ENCODE measurements around the gene CCDC54.
"Not testable (repeated sequence)": the region's sequence is repeated elsewhere in the genome, so short reads cannot be mapped to it uniquely, and the experiment has no call there.

The CCDC54 gene

GRCh38 chr3:107377151-107377550 lies at the start of gene CCDC54:
TSS of gene CCDC54 (plus strand) at chr3:107377439. CDS start at chr3:107377588, 149 bp downstream.
- DNase-seq (no peak), ATAC-seq (replicated peaks) (no peak)
- H3K27me3 Mint-ChIP-seq = peaks cover 8 to 11% of the 10 kb centered on the region in 2 donors
- no peaks in the 10 kb centered on the region for H3K9me3 Mint-ChIP-seq
- no peaks in the 10 kb centered on the region for H3K4me1 Mint-ChIP-seq
- no peaks in the 10 kb centered on the region for H3K36me3 Mint-ChIP-seq
- H3K27ac Mint-ChIP-seq = no peak within 1 kb of the TSS
- H3K4me3 Mint-ChIP-seq = no peak within 1 kb of the TSS

GRCh38 chr3:107328069-107328468 lies 49.2 kb upstream of the CCDC54 start:
- no peaks in the 10 kb centered on the region for H3K36me3 Mint-ChIP-seq
- H3K4me3 Mint-ChIP-seq = no peak overlapping the region
- DNase-seq (no peak), ATAC-seq (replicated peaks) (no peak)
- H3K27ac Mint-ChIP-seq = no peak overlapping the region
- no peaks in the 10 kb centered on the region for H3K4me1 Mint-ChIP-seq
- no peaks in the 10 kb centered on the region for H3K27me3 Mint-ChIP-seq
- H3K9me3 Mint-ChIP-seq = no peaks in the 10 kb centered on the region

GRCh38 chr3:107329088-107329487 lies 48.2 kb upstream of the CCDC54 start:
- no peak overlapping the region for H3K4me3 Mint-ChIP-seq
- no peaks in the 10 kb centered on the region for H3K36me3 Mint-ChIP-seq
- no peaks in the 10 kb centered on the region for H3K27me3 Mint-ChIP-seq
- H3K27ac Mint-ChIP-seq = no peak overlapping the region
- H3K9me3 Mint-ChIP-seq = no peaks in the 10 kb centered on the region
- ATAC-seq (replicated peaks) (no peak), DNase-seq (no peak)
- H3K4me1 Mint-ChIP-seq = no peaks in the 10 kb centered on the region

- H3K4me3 Mint-ChIP-seq; H3K9me3 Mint-ChIP-seq; H3K4me1 Mint-ChIP-seq; H3K36me3 Mint-ChIP-seq; DNase-seq; H3K27ac Mint-ChIP-seq; ATAC-seq (replicated peaks); H3K27me3 Mint-ChIP-seq: not testable (repeated sequence)
Measured at GRCh38 chr3:107339690-107340089, 37.5 kb upstream of the CCDC54 start.

GRCh38 chr3:107344722-107345121 lies 32.5 kb upstream of the CCDC54 start:
- ATAC-seq (replicated peaks) (no peak), DNase-seq (no peak)
- no peaks in the 10 kb centered on the region for H3K27me3 Mint-ChIP-seq
- peaks cover 0 to 3% of the 10 kb centered on the region in 2 donors for H3K9me3 Mint-ChIP-seq
- H3K27ac Mint-ChIP-seq = no peak overlapping the region
- H3K4me1 Mint-ChIP-seq = no peaks in the 10 kb centered on the region
- H3K36me3 Mint-ChIP-seq = no peaks in the 10 kb centered on the region
- H3K4me3 Mint-ChIP-seq = no peak overlapping the region

GRCh38 chr3:107345822-107346405 lies 31.3 kb upstream of the CCDC54 start:
- Mint-ChIP-seq H3K4me1 (no peaks in the 10 kb centered on the region), H3K27me3 (no peaks in the 10 kb centered on the region), H3K4me3 (no peak overlapping the region), H3K9me3 (no peaks in the 10 kb centered on the region), H3K27ac (no peak overlapping the region), H3K36me3 (no peaks in the 10 kb centered on the region)
- DNase-seq (no peak), ATAC-seq (replicated peaks) (no peak)

- Mint-ChIP-seq H3K27ac (no peak overlapping the region), H3K4me1 (no peaks in the 10 kb centered on the region), H3K4me3 (no peak overlapping the region), H3K9me3 (no peaks in the 10 kb centered on the region), H3K27me3 (no peaks in the 10 kb centered on the region), H3K36me3 (no peaks in the 10 kb centered on the region)
- DNase-seq = no peak
- peak; percentile 54 to 65 for ATAC-seq (replicated peaks)
Measured at GRCh38 chr3:107346564-107346963, 30.7 kb upstream of the CCDC54 start.

GRCh38 chr3:107347751-107348150 lies 29.5 kb upstream of the CCDC54 start:
- Mint-ChIP-seq H3K4me1 (no peaks in the 10 kb centered on the region), H3K27me3 (no peaks in the 10 kb centered on the region), H3K36me3 (no peaks in the 10 kb centered on the region), H3K4me3 (no peak overlapping the region), H3K27ac (no peak overlapping the region), H3K9me3 (no peaks in the 10 kb centered on the region)
- ATAC-seq (replicated peaks) = no peak
- no peak for DNase-seq

- no peak for DNase-seq
- Mint-ChIP-seq H3K9me3 (peaks cover 4% of the 10 kb centered on the region in 2 donors), H3K27ac (no peak overlapping the region), H3K4me3 (no peak overlapping the region), H3K4me1 (no peaks in the 10 kb centered on the region), H3K27me3 (no peaks in the 10 kb centered on the region), H3K36me3 (no peaks in the 10 kb centered on the region)
- ATAC-seq (replicated peaks) = no peak
Measured at GRCh38 chr3:107356706-107357105, 20.5 kb upstream of the CCDC54 start.

- Mint-ChIP-seq H3K27ac (no peak overlapping the region), H3K36me3 (peaks cover 0 to 3% of the 10 kb centered on the region in 2 donors), H3K27me3 (peaks cover 0 to 13% of the 10 kb centered on the region in 2 donors), H3K9me3 (peaks cover 4% of the 10 kb centered on the region in 2 donors), H3K4me3 (no peak overlapping the region), H3K4me1 (no peaks in the 10 kb centered on the region)
- no peak for ATAC-seq (replicated peaks)
- DNase-seq = no peak
Measured at GRCh38 chr3:107361633-107362032, 15.6 kb upstream of the CCDC54 start.

GRCh38 chr3:107365051-107365450 lies 12.2 kb upstream of the CCDC54 start:
- DNase-seq (no peak), ATAC-seq (replicated peaks) (no peak)
- Mint-ChIP-seq H3K4me3 (no peak overlapping the region), H3K27ac (no peak overlapping the region), H3K36me3 (peaks cover 0 to 3% of the 10 kb centered on the region in 2 donors), H3K9me3 (peaks cover 4% of the 10 kb centered on the region in 2 donors), H3K4me1 (no peaks in the 10 kb centered on the region), H3K27me3 (peaks cover 0 to 23% of the 10 kb centered on the region in 2 donors)

GRCh38 chr3:107366766-107367165 lies 10.5 kb upstream of the CCDC54 start:
- H3K27ac Mint-ChIP-seq = no peak overlapping the region
- no peak for DNase-seq
- H3K4me1 Mint-ChIP-seq = no peaks in the 10 kb centered on the region
- H3K36me3 Mint-ChIP-seq = peaks cover 0 to 3% of the 10 kb centered on the region in 2 donors
- H3K4me3 Mint-ChIP-seq = no peak overlapping the region
- H3K27me3 Mint-ChIP-seq = peaks cover 0 to 23% of the 10 kb centered on the region in 2 donors
- no peak for ATAC-seq (replicated peaks)
- no peaks in the 10 kb centered on the region for H3K9me3 Mint-ChIP-seq

GRCh38 chr3:107367353-107367752 lies 9.9 kb upstream of the CCDC54 start:
- ATAC-seq (replicated peaks) (no peak), DNase-seq (no peak)
- no peak overlapping the region for H3K4me3 Mint-ChIP-seq
- H3K9me3 Mint-ChIP-seq = no peaks in the 10 kb centered on the region
- H3K27ac Mint-ChIP-seq = no peak overlapping the region
- H3K4me1 Mint-ChIP-seq = no peaks in the 10 kb centered on the region
- no peaks in the 10 kb centered on the region for H3K36me3 Mint-ChIP-seq
- peaks cover 0 to 19% of the 10 kb centered on the region in 2 donors for H3K27me3 Mint-ChIP-seq

- Mint-ChIP-seq H3K27ac (no peak overlapping the region), H3K36me3 (no peaks in the 10 kb centered on the region), H3K9me3 (no peaks in the 10 kb centered on the region), H3K4me1 (no peaks in the 10 kb centered on the region), H3K27me3 (peaks cover 0 to 13% of the 10 kb centered on the region in 2 donors), H3K4me3 (no peak overlapping the region)
- ATAC-seq (replicated peaks) (no peak), DNase-seq (no peak)
Measured at GRCh38 chr3:107368654-107369398, 8.4 kb upstream of the CCDC54 start.

- Mint-ChIP-seq H3K4me3 (no peak overlapping the region), H3K36me3 (no peaks in the 10 kb centered on the region), H3K27ac (no peak overlapping the region), H3K4me1 (no peaks in the 10 kb centered on the region), H3K9me3 (no peaks in the 10 kb centered on the region), H3K27me3 (peaks cover 0 to 13% of the 10 kb centered on the region in 2 donors)
- no peak for ATAC-seq (replicated peaks)
- DNase-seq = no peak
Measured at GRCh38 chr3:107369791-107370190, 7.4 kb upstream of the CCDC54 start.

All from stimulated activated naive B cell treated with anti-CD40 and anti-IgM and Interleukin-4, amounts not matched to agents 10 μg/mL and 1 μg/mL and 100 μg/mL, for 72 hours (primary cell).